CD4-positive, alpha-beta T cell treated with Interleukin-4 for 4 hours (primary cell): Measurements from ENCODE around the gene PRDM7.
"Not testable (repeated sequence)": the region's sequence is repeated elsewhere in the genome, so short reads cannot be mapped to it uniquely, and the experiment has no call there.

Source experiments
- DNase-seq: peaks from one replicate; pipeline ENCODE4 v3.0.0-alpha.2; 2020

Gene PRDM7

GRCh38 chr16:90070440-90070839 is 6.7 kb downstream of the PRDM7 start:
- DNase-seq: no peak

- no peak for DNase-seq
Measured at GRCh38 chr16:90061437-90061836, 15.7 kb downstream of the PRDM7 start.

DNA sequence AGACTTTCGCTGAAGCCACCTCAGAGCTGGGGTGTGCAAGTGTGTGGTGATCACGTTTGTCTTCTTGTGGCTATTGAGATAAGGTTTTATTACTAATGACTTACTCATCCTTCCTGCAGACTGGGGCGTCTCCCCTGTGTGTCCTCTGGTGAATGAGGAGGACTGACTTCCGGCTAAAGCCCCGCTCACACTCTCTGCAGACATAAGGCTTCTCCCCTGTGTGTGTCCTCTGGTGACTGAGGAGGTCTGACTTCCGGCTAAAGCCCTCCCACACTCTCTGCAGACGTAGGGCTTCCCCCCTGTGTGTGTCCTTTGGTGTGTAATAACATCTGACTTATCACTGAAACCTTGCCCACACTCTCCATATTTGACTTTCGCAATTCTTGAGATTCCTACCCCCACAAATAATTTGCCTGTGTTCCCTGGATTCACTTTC is 19.4 kb downstream of the PRDM7 start:
- DNase-seq: peak; percentile 14

DNA sequence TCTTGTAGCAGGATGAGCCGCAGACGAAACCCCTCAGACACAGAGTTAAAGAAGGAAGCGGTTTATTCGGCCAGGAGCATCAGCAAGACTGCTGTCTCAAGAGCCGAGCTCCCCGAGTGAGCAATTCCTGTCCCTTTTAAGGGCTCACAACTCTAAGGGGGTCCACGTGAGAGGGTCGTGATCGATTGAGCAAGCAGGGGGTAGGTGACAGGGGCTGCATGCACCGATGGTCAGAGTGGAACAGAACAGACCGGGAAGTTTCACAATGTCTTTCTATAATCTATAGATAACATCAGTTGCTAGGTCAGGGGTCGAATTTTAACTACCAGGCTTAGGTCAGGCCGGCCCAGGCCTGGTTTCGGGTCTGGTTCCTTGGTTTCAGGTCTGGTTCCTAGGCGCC is 20.6 kb downstream of the PRDM7 start:
- not testable (repeated sequence) for DNase-seq

DNA sequence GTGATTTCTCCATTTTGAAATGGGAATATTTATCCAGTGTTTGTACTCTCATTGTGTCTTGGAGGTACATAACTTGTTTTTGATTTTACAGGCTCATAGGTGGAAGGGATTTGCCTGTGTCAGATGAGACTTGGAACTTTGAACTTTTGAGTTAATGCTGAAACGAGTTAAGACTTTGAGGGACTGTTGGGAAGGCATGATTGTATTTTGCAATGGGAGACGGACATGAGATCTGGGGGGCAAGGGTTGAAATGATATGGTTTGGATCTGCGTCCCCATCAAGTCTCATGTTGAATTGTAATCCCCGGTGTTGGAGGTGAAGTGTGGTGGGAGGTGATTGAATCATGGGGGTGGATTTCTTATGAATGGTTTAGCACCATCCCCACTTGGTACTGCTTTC is 21.8 kb downstream of the PRDM7 start:
- DNase-seq: no peak

DNA sequence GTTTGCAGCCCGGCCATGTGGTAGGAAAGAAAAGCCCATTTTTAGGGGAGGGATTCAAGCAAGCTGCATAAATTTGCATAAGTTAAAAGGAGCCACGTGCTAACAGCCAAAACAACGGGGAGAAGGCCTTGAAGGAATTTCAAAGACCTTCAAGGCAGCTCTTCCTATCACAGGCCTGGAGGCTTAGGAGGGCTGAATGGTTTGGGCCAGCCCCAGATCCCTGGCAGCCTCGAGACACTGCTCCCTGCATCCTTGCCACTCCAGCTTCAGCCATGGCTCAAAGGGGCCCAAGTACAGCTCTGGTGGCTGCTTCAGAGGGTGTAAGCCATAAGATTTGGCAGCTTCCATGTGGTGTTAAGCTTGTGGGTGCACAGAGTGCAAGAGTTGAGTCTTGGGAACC is 22.6 kb downstream of the PRDM7 start:
- DNase-seq: no peak

- no peak for DNase-seq
Measured at GRCh38 chr16:90053902-90054500, 23.1 kb downstream of the PRDM7 start.

DNA sequence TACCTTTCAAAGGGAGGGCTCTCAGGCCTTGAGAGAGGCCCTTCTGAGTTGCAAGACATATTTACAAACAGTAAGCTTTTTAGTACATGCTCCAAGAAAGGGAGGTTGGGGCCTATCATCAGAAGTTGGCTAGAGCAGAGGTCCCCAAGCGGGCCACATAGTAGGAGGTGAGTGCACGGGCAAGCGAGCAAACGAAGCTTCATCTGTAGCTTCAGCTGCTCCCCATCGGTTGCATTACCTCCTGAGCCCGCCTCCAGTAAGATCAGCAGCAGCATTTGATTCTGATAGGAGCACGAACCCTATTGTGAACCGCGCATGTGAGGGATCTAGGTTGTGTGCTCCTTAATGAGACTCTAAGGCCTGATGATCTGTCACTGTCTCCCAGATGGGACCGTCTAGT is 26.2 kb downstream of the PRDM7 start:
- no peak for DNase-seq

DNA sequence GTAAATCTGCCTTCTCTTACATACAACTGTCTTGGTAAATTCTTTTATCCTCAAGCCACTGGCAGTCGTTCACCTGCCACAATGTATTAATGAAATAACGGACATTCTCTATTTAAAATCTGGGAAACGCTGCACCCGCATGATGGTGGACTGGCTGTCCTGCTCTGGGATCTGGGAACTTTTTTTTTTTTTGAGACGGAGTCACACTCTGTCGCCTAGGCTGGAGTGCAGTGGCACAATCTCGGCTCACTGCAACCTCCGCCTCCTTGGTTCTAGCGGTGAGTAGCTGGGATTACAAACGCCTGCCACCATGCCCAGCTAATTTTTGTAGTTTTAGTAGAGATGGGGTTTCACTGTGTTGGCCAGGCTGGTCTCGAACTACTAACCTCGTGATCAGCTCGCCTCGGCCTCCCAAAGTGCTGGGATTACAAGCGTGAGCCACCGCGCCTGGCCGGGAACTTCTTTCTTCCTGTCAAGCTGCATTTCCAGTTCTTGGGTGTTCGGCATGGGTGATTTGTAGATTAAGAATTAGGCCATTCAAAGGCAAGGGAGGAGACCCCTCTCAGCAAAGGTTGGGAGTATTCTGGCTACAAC is 28.3 kb downstream of the PRDM7 start:
- no peak for DNase-seq

DNA sequence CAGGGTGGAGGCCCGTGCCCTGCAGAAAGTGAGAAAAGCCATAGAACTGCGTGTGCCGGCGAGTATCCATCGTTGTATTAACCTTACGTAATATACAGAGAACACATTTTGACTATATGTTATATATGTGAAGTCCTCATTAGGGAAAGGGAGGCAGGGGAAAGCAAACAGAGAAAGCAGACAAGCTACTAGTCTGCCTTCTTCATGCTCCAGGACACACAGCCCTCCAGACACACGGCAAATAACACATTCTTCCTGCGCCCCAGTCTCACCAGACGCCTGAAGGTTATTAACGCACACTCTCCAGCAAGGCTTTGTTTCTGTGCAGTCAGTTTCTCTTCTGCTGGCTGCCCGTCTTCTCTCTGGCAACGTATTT is 28.8 kb downstream of the PRDM7 start:
- no peak for DNase-seq

DNA sequence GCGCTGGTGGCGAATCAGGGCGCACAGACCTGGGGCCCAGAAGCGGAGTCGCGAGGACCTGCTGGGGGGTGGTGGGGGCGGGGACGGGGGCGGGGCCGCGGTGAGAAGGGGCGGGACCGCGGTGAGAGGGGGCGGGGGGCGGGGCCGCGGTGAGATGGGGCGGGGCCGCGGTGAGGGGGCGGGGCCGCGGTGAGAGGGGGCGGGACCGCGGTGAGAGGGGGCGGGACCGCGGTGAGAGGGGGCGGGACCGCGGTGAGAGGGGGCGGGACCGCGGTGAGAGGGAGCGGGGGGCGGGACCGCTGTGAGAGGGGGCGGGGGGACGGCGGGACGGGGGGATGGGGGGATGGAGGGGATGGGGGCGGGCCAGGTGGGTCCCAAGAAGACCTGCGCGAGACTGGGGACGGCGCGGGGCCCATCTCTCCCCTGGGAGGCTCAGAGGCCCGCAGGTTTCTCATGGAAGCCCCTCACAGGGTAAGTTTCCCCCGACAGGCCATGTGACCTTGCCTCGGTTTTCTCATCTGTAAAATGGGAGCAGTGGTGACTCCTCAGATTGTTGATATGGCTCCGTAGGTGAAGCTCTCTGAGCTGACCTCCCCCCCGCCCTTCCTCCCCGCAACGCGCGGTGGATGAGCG is 29.3 kb downstream of the PRDM7 start:
- DNase-seq: no peak

DNA sequence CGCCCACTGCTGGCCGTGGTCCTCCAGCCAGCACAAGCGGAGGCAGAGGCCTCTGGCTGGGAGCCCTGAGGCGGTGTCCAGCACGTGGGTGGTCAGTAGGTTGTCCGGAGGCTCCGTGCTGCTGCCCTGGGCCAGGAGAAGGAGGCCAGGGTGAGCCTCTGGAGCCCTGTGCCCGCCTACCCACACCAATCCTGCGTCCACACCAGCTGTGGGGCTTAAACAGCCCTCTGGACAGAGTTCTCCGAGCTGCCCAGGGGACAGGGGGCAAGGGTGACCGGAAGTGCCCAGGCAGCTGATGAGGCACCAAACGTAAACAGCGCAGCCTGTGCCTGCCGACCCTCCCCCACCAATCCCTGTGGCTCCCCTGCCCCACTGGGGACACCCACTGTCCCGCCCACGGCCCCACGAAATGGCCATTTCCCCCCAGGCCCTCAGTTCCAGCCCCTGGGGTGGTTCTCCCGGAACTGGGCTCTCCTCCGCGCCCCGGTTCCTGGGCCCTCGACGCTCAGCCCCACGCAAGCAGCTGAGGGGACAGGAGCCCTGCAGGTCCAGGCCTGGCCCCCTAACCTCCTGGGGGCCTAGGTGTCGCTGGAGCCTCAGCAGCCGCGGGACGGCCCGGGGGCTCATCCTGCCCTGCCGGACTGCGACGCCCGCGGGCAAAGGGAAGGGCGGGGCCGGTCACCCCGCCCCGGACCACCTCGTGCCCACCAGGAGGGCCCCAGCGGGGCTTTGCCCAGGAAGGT is 30.0 kb downstream of the PRDM7 start:
- DNase-seq: no peak

GRCh38 chr16:90046122-90046970 is 30.8 kb downstream of the PRDM7 start:
- DNase-seq: no peak

DNA sequence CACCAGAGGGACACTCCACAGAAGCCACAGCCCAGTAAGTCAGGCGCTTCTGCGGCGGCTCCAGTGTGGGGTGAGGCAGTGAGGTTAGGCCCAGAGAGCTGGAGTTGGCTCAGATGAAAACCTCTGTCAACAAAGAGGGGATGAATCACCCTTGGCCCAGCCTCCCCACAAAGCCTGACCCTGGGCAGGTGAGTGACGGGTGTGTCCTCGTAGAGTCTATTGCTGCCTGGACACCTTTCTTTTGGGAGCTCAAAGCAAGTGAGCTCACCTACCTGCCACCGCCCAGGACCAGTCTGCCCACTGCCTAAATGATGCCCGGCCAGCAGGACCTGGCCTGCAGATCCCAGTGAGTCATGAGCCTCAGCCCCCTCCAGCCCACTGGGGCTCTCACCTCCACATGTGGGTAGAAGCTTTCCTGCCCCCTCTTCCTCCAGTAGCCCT is 33.0 kb downstream of the PRDM7 start:
- no peak for DNase-seq

GRCh38 chr16:90043526-90043925 is 33.6 kb downstream of the PRDM7 start:
- no peak for DNase-seq

- no peak for DNase-seq
Measured at GRCh38 chr16:90042946-90043514, 34.1 kb downstream of the PRDM7 start.

- no peak for DNase-seq
Measured at GRCh38 chr16:90041896-90042473, 35.1 kb downstream of the PRDM7 start.

DNA sequence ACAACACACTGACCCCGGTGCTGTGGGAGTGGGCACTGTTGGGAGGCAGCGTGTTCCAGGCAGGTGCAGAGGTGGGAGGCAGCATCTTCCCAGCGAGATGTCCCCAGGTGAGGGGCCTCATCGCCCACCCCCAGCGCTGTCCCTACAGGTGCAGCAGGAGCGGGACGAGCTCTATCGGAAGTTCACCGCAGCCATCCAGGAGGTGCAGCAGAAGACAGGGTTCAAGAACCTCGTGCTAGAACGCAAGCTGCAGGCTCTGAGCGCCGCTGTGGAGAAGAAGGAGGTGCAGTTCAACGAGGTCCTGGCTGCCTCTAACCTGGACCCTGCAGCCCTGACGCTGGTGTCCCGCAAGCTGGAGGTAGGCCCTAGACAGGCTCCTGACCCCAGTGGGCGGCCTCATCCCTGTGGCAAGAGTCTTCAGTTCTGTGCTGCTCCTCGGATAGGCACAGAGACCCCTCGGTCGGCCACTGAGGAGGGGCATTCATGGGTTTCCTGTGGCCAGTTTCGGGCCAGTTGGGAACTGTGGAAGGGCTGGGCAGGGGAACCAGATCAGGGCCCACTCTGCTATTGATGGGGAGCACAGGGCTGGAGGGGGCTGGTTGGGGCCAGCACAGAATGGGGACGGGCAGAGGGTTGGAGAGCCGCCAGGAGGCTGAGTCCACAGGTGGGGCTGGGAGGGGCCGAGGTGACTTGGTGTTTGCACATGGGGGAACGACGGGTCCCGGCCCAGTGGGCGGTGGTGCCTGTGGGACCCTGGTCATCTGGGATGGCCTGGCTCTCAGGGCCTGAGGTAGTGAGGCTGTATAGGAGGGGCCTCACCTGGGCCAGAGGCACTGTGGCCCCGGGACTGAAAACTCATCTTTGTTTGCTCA is 36.7 kb downstream of the PRDM7 start:
- DNase-seq: no peak

DNA sequence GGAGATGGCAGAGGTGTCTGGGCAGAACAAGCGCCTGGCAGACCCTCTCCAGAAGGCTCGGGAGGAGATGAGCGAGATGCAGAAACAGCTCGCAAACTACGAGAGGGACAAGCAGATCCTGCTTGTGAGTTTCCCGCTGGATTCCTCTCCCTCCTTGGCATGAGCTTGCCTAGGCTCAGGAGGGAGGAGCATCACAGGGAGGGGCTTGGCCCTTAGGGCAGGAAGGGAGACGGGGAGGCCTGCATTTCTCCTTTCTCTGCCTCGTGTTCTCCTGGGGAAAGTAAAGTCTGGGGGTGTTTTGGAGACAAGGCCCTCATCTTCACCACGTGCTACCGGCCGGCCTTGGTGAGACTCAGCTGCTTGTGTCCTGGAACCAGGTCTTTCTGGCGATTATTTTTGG is 39.9 kb downstream of the PRDM7 start:
- no peak for DNase-seq

DNA sequence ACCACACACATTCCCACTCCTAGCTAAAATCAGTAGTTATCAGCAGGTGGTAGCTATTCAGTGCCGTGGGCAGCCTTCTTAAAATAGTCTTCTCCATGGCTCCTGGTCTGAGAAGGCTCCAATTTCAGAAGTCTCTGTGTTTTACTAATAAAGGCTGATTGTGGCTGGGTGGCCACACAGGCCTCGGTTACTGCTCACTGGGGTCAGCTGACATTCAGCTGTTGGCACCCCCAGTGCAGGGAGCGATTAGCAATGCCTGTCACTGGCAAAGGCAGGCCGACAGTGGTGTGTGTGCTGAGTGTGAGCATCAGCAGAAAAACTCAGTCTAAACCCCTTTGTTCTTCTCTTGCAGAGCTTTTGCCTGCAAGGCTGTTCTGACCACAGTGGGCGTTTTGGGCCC is 41.2 kb downstream of the PRDM7 start:
- DNase-seq: no peak

DNA sequence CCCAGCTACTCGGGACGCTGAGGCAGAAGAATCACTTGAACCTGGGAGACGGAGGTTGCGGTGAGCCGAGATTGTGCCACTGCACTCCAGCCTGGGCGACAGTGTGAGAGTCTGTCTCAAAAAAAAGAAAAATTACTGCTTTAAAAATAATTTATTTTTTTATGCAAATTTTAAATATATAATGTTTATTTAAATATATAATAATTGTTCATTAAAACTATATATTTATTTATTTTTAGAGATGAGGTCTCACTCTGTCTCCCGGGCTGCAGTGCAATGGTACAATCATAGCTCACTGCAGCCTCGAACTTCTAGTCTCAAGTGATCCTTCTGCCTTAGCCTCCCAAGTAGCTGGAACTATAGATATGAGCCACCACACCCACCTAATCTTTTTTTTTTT is 42.6 kb downstream of the PRDM7 start:
- DNase-seq: no peak
